Tibial nerve (tissue), 3 donors: ENCODE data around the gene ZCCHC14.

Experiments used
- CTCF ChIP-seq, 5 experiments: fragments of 200-600 bp in 3 of 5; fragments of 450-650 bp in 2 of 5; sonication (generic) in 3 of 5; IDR thresholded peaks; one replicate each; pipeline ENCODE4 v1.5.1; 2016 to 2019; ENCODE audit warnings: antibody characterized with exemption in 5 of 5, mild to moderate bottlenecking in 3 of 5, moderate library complexity in 2 of 5
- POLR2A ChIP-seq, 2 donors: fragments of 450-650 bp; IDR thresholded peaks; one replicate each; pipeline ENCODE4 v1.6.1; 2017; ENCODE audit warnings: antibody characterized with exemption in 2 of 2, mild to moderate bottlenecking in 2 of 2, moderate library complexity in 2 of 2

- TF ChIP-seq CTCF (IDR thresholded peaks at IDR 0.05) (no peak), POLR2A (IDR thresholded peaks at IDR 0.05) (no peak)
Observed at GRCh38 chr16:87495578-87496446, 3.0 kb upstream of the ZCCHC14 start.
